GM19025 (cell line): Measurements from ENCODE around the gene C2CD2.

ENCODE experiments used
- ATAC-seq: cut with Tn5 transposase; IDR thresholded peaks from one replicate; pipeline ENCODE4 v1.9.1; 2021; ENCODE audit warnings: mild to moderate bottlenecking, low read depth, moderate library complexity; ENCODE audit not compliant: unreplicated experiment

The C2CD2 gene

GRCh38 chr21:41916888-41917433, 36.9 kb downstream of the C2CD2 start:
- no peak for ATAC-seq

GRCh38 chr21:41914965-41915364, 38.9 kb downstream of the C2CD2 start:
- ATAC-seq, result no peak

- ATAC-seq, result no peak
Observed at GRCh38 chr21:41914358-41914757, 39.5 kb downstream of the C2CD2 start.

- no peak for ATAC-seq
Observed at GRCh38 chr21:41913230-41913629, 40.6 kb downstream of the C2CD2 start.

- ATAC-seq, result no peak
Observed at GRCh38 chr21:41908829-41909228, 45.0 kb downstream of the C2CD2 start.

GRCh38 chr21:41907496-41908258, 46.1 kb downstream of the C2CD2 start:
- no peak for ATAC-seq

- ATAC-seq, result no peak
Observed at GRCh38 chr21:41906770-41907169, 47.0 kb downstream of the C2CD2 start.

GRCh38 chr21:41903559-41904351, 50.1 kb downstream of the C2CD2 start:
- ATAC-seq, result no peak

GRCh38 chr21:41902946-41903345, 50.9 kb downstream of the C2CD2 start:
- no peak for ATAC-seq

- ATAC-seq, result no peak
Observed at GRCh38 chr21:41901782-41902181, 52.0 kb downstream of the C2CD2 start.

- no peak for ATAC-seq
Observed at GRCh38 chr21:41901099-41901498, 52.7 kb downstream of the C2CD2 start.

- ATAC-seq, result no peak
Observed at GRCh38 chr21:41900401-41900800, 53.4 kb downstream of the C2CD2 start.

- ATAC-seq, result no peak
Observed at GRCh38 chr21:41899426-41900202, 54.2 kb downstream of the C2CD2 start.

GRCh38 chr21:41898998-41899397, 54.8 kb downstream of the C2CD2 start:
- no peak for ATAC-seq

GRCh38 chr21:41897700-41898099, 56.1 kb downstream of the C2CD2 start:
- no peak for ATAC-seq

- no peak for ATAC-seq
Observed at GRCh38 chr21:41897047-41897669, 56.7 kb downstream of the C2CD2 start.

- ATAC-seq, result no peak
Observed at GRCh38 chr21:41895643-41896493, 58.0 kb downstream of the C2CD2 start.

GRCh38 chr21:41894922-41895557, 58.8 kb downstream of the C2CD2 start:
- ATAC-seq, result no peak

GRCh38 chr21:41894511-41894910, 59.3 kb downstream of the C2CD2 start:
- no peak for ATAC-seq
